A673 (cell line): Measurements from ENCODE around the gene RRM2.

ENCODE experiments used
- CTCF ChIP-seq: fragments of 300-800, 200-600 bp; sonication (generic); conservative IDR thresholded peaks from 2 replicates; pipeline ENCODE4 v1.5.1; 2017; ENCODE audit warnings: low read depth, mild to moderate bottlenecking, antibody characterized with exemption, low read length, moderate library complexity, mixed read lengths
- EZH2 ChIP-seq: fragments of 200-600 bp; sonication (generic); IDR thresholded peaks from 2 replicates; pipeline ENCODE4 v1.6.1; 2017; ENCODE audit warnings: borderline replicate concordance, low read depth, mild to moderate bottlenecking, mixed read lengths, antibody characterized with exemption, low read length; ENCODE audit not compliant: poor library complexity, severe bottlenecking

GRCh38 chr2:10174173-10174572 lies 51.6 kb downstream of the RRM2 start:
- no peak for TF ChIP-seq CTCF
- no peak for TF ChIP-seq EZH2
